ENCODE measurements around the gene DOCK2. TPM values are rescaled to one million over a fixed set of nuclear protein-coding genes. Genes with fewer than 3 reads are reported as not detected.

DOCK2 gene
- total and polyA plus RNA-seq, 8 donors = 4.3 to 101 (median 5.3) TPM

- no peaks in the 10 kb centered on the region for H3K27me3 ChIP-seq
- no peaks in the 10 kb centered on the region for H3K4me1 ChIP-seq
- H3K27ac ChIP-seq = no peak overlapping the region
- no peak for DNase-seq
- no peaks in the 10 kb centered on the region for H3K36me3 ChIP-seq
- H3K9me3 ChIP-seq = no peaks in the 10 kb centered on the region
- intact Hi-C loops (cut with DNase I) = no loop called here
- TF ChIP-seq, protein P1, sequence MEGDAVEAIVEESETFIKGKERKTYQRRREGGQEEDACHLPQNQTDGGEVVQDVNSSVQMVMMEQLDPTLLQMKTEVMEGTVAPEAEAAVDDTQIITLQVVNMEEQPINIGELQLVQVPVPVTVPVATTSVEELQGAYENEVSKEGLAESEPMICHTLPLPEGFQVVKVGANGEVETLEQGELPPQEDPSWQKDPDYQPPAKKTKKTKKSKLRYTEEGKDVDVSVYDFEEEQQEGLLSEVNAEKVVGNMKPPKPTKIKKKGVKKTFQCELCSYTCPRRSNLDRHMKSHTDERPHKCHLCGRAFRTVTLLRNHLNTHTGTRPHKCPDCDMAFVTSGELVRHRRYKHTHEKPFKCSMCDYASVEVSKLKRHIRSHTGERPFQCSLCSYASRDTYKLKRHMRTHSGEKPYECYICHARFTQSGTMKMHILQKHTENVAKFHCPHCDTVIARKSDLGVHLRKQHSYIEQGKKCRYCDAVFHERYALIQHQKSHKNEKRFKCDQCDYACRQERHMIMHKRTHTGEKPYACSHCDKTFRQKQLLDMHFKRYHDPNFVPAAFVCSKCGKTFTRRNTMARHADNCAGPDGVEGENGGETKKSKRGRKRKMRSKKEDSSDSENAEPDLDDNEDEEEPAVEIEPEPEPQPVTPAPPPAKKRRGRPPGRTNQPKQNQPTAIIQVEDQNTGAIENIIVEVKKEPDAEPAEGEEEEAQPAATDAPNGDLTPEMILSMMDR (IDR thresholded peaks at IDR 0.05) = no peak
- ATAC-seq = no peak
- no peak overlapping the region for H3K4me3 ChIP-seq
These were observed 298.7 kb downstream of the DOCK2 start for GRCh38 chr5:169935762-169936161.

- Histone ChIP-seq H3K27me3 (no peaks in the 10 kb centered on the region), H3K36me3 (no peaks in the 10 kb centered on the region), H3K4me1 (no peaks in the 10 kb centered on the region), H3K9me3 (no peaks in the 10 kb centered on the region), H3K27ac (no peak overlapping the region), H3K4me3 (no peak overlapping the region)
- DNase-seq (no peak), ATAC-seq (no peak)
- TF ChIP-seq, protein P1 (IDR thresholded peaks at IDR 0.05) = no peak
- intact Hi-C loops (cut with DNase I) = no loop called here
These were observed 301.4 kb downstream of the DOCK2 start for GRCh38 chr5:169938439-169938838.

DNA sequence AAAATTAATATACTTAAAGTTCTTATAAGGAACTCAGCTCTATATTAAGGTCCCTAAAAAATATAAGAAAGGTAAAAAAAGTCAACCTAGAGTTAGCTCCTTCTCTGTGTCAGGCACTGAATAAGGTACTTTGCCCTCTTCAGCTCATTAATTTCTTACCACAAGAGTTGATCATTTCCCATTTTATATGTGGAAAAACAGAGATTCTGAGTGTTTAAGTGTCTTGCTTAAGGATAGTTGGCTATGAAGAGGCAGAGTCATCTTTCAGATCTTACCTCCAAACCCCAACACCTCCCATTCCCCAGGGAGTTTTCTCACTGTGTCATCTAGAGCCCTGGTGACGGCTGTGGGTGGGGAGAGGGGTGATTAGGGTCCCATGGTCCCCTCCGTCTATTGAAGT, 302.7 kb downstream of the DOCK2 start:
- DNase-seq = no peak
- ATAC-seq = no peak

GRCh38 chr5:169941542-169941941, 304.5 kb downstream of the DOCK2 start:
- ATAC-seq = no peak
- Histone ChIP-seq H3K36me3 (no peaks in the 10 kb centered on the region), H3K4me3 (no peak overlapping the region), H3K9me3 (no peaks in the 10 kb centered on the region), H3K27me3 (no peaks in the 10 kb centered on the region), H3K4me1 (peaks cover 0 to 4% of the 10 kb centered on the region in 2 donors), H3K27ac (no peak overlapping the region)
- DNase-seq = no peak
- intact Hi-C loops (cut with DNase I) = no loop called here
- TF ChIP-seq, protein P1 (IDR thresholded peaks at IDR 0.05) = no peak

More for the DNA sequence above, 302.7 kb downstream of the DOCK2 start:
- no peak overlapping the region for H3K4me3 ChIP-seq
- intact Hi-C loops (cut with DNase I) = no loop called here
- no peaks in the 10 kb centered on the region for H3K36me3 ChIP-seq
- peaks cover 0 to 4% of the 10 kb centered on the region in 2 donors for H3K4me1 ChIP-seq
- no peak overlapping the region for H3K27ac ChIP-seq
- no peaks in the 10 kb centered on the region for H3K9me3 ChIP-seq
- H3K27me3 ChIP-seq = no peaks in the 10 kb centered on the region
- TF ChIP-seq, protein P1 (IDR thresholded peaks at IDR 0.05) = no peak

DNA sequence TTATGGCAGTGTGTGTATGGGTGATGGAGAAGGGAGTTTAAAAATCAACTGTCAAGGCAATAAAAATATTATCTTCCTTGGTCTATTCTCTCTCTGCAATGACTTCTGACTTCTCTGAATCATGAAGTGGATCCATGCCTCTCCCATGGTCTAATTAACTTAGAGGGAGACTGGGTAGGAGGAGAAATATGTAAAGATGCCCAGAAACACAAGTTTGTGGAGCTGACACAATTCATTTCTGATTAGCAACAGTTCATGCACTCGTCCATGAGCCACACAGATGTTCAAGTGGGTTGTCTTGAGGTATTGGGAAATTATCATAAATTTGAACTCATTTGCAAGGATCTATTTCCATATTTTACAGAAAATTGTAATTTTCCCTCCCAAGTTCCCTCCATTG, 305.1 kb downstream of the DOCK2 start:
- intact Hi-C loops (cut with DNase I) = no loop called here
- no peaks in the 10 kb centered on the region for H3K27me3 ChIP-seq
- ATAC-seq (no peak), DNase-seq (no peak)
- H3K4me1 ChIP-seq = peaks cover 0 to 4% of the 10 kb centered on the region in 2 donors
- TF ChIP-seq, protein P1 (IDR thresholded peaks at IDR 0.05) = no peak
- H3K36me3 ChIP-seq = no peaks in the 10 kb centered on the region
- no peak overlapping the region for H3K27ac ChIP-seq
- no peak overlapping the region for H3K4me3 ChIP-seq
- H3K9me3 ChIP-seq = no peaks in the 10 kb centered on the region
